ENCODE data around the gene ANKRD24.
"Not testable (repeated sequence)": the region's sequence is repeated elsewhere in the genome, so short reads cannot be mapped to it uniquely, and the experiment has no call there.

ANKRD24 gene

GRCh38 chr19:4227771-4228170 lies 45.3 kb downstream of the ANKRD24 start:
- FAIRE-seq (no peak), DNase-seq (ENCODE audit: insufficient read length, low spot score) (no peak)
- no peak for TF ChIP-seq CTCF (IDR thresholded peaks at IDR 0.05; ENCODE audit: insufficient read depth, missing control alignments)

- FAIRE-seq (no peak), DNase-seq (ENCODE audit: insufficient read length, low spot score) (no peak)
- no peak for TF ChIP-seq CTCF (IDR thresholded peaks at IDR 0.05; ENCODE audit: insufficient read depth, missing control alignments)
Observed at GRCh38 chr19:4228765-4229178, 46.3 kb downstream of the ANKRD24 start.

- FAIRE-seq, result no peak
- DNase-seq (ENCODE audit: insufficient read length, low spot score), result no peak
- no peak for TF ChIP-seq CTCF (IDR thresholded peaks at IDR 0.05; ENCODE audit: insufficient read depth, missing control alignments)
Observed at GRCh38 chr19:4229179-4229931, 46.9 kb downstream of the ANKRD24 start, which contains the start of gene EBI3. Gene EBI3, plus strand, starts transcription at chr19:4229523. Its CDS starts 28 bp downstream, at chr19:4229551.

GRCh38 chr19:4230237-4230636 lies 47.7 kb downstream of the ANKRD24 start:
- DNase-seq (ENCODE audit: insufficient read length, low spot score); FAIRE-seq: not testable (repeated sequence)

- not testable (repeated sequence) for FAIRE-seq; DNase-seq (ENCODE audit: insufficient read length, low spot score)
Observed at GRCh38 chr19:4231521-4231920, 49.0 kb downstream of the ANKRD24 start.

- not testable (repeated sequence) for DNase-seq (ENCODE audit: insufficient read length, low spot score); FAIRE-seq
Observed at GRCh38 chr19:4232139-4232538, 49.6 kb downstream of the ANKRD24 start.

GRCh38 chr19:4232614-4233281 lies 50.3 kb downstream of the ANKRD24 start:
- DNase-seq (ENCODE audit: insufficient read length, low spot score) (no peak), FAIRE-seq (no peak)
- no peak for TF ChIP-seq CTCF (IDR thresholded peaks at IDR 0.05; ENCODE audit: insufficient read depth, missing control alignments)

- peak; percentile 56 for TF ChIP-seq CTCF (IDR thresholded peaks at IDR 0.05; ENCODE audit: insufficient read depth, missing control alignments)
- no peak for FAIRE-seq
- no peak for DNase-seq (ENCODE audit: insufficient read length, low spot score)
Observed at GRCh38 chr19:4233282-4233853, 50.9 kb downstream of the ANKRD24 start.

Data from D721Med (cell line).